Left lung (tissue), 10 donors: Measurements from ENCODE around the gene PEX11A. TPM values are rescaled to one million over a fixed set of nuclear protein-coding genes. Genes with fewer than 3 reads are reported as not detected.
A peak's percentile ranks its signal among the peaks of the same experiment; 100 is the strongest.
"Not testable (repeated sequence)": the region's sequence is repeated elsewhere in the genome, so short reads cannot be mapped to it uniquely, and the experiment has no call there.

Source experiments
- ATAC-seq: fragments of 200-7000 bp; cut with Tn5 transposase; one replicate; pipeline ENCODE4 v1.9.1; 2020; ENCODE audit warnings: moderate library complexity
- DNase-seq, 4 donors: peaks; one replicate each; pipeline ENCODE4 v3.0.0-alpha.2; 2013 to 2020
- H3K27ac ChIP-seq, 2 donors: fragments of 200-600 bp; sonication (generic) in 1 of 2; one replicate each; pipeline versions ENCODE4 v1.5.0 to v1.8.0; 2020 to 2021
- H3K27me3 ChIP-seq, 2 donors: fragments of 200-600 bp; sonication (generic) in 1 of 2; one replicate each; pipeline versions ENCODE4 v1.5.0 to v1.8.0; 2020 to 2021
- H3K36me3 ChIP-seq, 2 donors: fragments of 200-600 bp; sonication (generic) in 1 of 2; one replicate each; pipeline versions ENCODE4 v1.5.0 to v1.8.0; 2020 to 2021
- H3K4me1 ChIP-seq, 2 donors: fragments of 200-600 bp; one replicate each; pipeline ENCODE4 v1.8.0; 2021
- H3K4me3 ChIP-seq, 2 donors: fragments of 200-600 bp; sonication (generic) in 1 of 2; one replicate each; pipeline versions ENCODE4 v1.5.0 to v1.8.0; 2020 to 2021; ENCODE audit warnings: mild to moderate bottlenecking in 1 of 2
- H3K9me3 ChIP-seq, 2 donors: fragments of 200-600 bp; sonication (generic) in 1 of 2; one replicate each; pipeline versions ENCODE4 v1.5.0 to v1.8.0; 2020 to 2021
- intact Hi-C, 2 donors: fragments of 100-400 bp; cut with DNase I; formaldehyde crosslinking; loops; one replicate each; pipeline versions ENCODE4 v1.11.2 to v1.14.2; 2022
- polyA plus RNA-seq, 6 donors: library from polyadenylated mRNA; unstranded; fragments of 120-200 nt; gene quantifications; one replicate each; pipeline ENCODE4 v1.2.1, GENCODE V29; 2013; ENCODE audit not compliant: insufficient read length in 6 of 6
- total RNA-seq, 2 donors: library from RNA; stranded (reverse); fragmentation: NEBNext Ultra II Directional; extraction: Animal tissue kit (Norgen Biotek cat#: 25700); gene quantifications; one replicate each; pipeline ENCODE4 v1.2.1, GENCODE V29; 2021
- TF ChIP-seq, protein P1 (sequence below), 2 donors: fragments of 200-600 bp; sonication (generic) in 1 of 2; IDR thresholded peaks; one replicate each; pipeline versions ENCODE4 v1.5.0 to v1.8.0; 2021; ENCODE audit warnings: antibody characterized with exemption in 2 of 2
- donor health status: DM: no; HTN: yes; CAD: no.
- donor health status: DM: no; HTN: no; CAD: no.

The PEX11A gene
- total and polyA plus RNA-seq, 8 donors: 5.6 to 18.3 (median 16.1) TPM

DNA sequence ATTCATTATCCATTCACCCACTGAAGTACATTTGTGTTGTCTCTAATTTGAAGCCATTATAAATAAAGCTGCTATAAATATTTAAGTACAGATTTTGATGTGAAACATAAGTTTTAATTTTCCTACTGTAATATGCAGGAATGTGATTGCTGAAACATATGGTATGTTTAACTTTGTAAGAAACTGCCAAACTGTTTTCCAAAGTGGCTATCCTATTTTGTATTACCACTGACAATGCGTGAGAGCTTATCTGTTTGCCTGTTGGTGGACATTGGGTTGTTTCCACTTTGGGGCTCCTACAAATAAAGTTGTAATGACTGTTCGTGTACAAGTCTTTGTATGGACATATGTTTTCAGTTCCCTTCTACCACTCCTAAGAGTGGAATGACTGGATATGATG lies 2.5 kb upstream of the PEX11A start:
- intact Hi-C loops: no loop called here
- H3K36me3 ChIP-seq: no peaks in the 10 kb centered on the region
- H3K4me3 ChIP-seq: no peak overlapping the region
- TF ChIP-seq, protein P1, sequence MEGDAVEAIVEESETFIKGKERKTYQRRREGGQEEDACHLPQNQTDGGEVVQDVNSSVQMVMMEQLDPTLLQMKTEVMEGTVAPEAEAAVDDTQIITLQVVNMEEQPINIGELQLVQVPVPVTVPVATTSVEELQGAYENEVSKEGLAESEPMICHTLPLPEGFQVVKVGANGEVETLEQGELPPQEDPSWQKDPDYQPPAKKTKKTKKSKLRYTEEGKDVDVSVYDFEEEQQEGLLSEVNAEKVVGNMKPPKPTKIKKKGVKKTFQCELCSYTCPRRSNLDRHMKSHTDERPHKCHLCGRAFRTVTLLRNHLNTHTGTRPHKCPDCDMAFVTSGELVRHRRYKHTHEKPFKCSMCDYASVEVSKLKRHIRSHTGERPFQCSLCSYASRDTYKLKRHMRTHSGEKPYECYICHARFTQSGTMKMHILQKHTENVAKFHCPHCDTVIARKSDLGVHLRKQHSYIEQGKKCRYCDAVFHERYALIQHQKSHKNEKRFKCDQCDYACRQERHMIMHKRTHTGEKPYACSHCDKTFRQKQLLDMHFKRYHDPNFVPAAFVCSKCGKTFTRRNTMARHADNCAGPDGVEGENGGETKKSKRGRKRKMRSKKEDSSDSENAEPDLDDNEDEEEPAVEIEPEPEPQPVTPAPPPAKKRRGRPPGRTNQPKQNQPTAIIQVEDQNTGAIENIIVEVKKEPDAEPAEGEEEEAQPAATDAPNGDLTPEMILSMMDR (IDR thresholded peaks at IDR 0.05): no peak
- ATAC-seq (no peak), DNase-seq (peak in 1 of 4 donors; percentile 21)
- no peaks in the 10 kb centered on the region for H3K9me3 ChIP-seq
- H3K27ac ChIP-seq: no peak overlapping the region
- no peaks in the 10 kb centered on the region for H3K27me3 ChIP-seq
- H3K4me1 ChIP-seq: peaks cover 0 to 10% of the 10 kb centered on the region in 2 donors

DNA sequence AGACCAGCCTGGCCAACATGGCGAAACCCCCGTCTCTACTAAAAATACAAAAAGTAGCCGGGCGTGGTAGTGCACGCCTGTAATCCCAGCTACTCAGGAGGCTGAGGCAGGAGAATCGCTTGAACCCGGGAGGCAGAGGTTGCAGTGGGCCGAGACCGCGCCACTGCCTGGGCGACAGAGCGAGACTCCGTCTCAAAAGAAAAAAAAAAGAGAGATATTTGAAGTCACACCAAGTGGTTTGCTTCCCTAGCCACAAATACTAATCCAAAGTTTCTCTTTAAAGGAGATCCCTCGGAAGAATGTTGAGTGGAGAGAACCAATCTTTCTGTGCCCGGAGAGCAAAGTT lies 651 bp downstream of the PEX11A start:
- H3K4me1 ChIP-seq, H3K9me3 ChIP-seq, DNase-seq, H3K27me3 ChIP-seq, H3K36me3 ChIP-seq, intact Hi-C loops: not testable (repeated sequence)
- Histone ChIP-seq H3K27ac (peak overlapping the region in 1 of 2 donors; percentile 14), H3K4me3 (peak overlapping the region; percentile 78 to 80)
- peak; percentile 5 for ATAC-seq

DNA sequence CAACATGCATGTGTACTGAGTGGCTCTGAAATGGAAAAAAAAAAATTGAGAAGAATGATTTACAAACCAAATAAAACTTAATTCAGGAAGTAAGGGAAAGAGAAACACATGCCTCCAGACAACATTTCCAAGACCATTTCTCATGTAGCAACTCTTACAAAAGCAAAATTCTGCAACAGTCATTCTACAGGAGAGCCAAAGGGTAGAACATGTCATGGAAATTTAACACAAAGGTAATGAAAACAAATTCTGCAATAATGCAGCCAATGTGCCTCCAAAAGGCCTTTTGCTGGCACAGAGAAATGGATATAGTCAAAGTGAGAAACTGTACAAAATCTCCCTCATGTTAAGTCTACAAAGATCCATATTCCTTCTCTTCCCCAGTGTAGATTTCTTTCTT lies 4.0 kb downstream of the PEX11A start:
- no peak overlapping the region for H3K4me3 ChIP-seq
- no peak for ATAC-seq
- H3K27ac ChIP-seq: no peak overlapping the region
- DNase-seq: no peak
- peaks cover 0 to 10% of the 10 kb centered on the region in 2 donors for H3K4me1 ChIP-seq
- no peaks in the 10 kb centered on the region for H3K36me3 ChIP-seq
- intact Hi-C loops: no loop called here
- TF ChIP-seq, protein P1 (IDR thresholded peaks at IDR 0.05): no peak
- no peaks in the 10 kb centered on the region for H3K9me3 ChIP-seq
- no peaks in the 10 kb centered on the region for H3K27me3 ChIP-seq

DNA sequence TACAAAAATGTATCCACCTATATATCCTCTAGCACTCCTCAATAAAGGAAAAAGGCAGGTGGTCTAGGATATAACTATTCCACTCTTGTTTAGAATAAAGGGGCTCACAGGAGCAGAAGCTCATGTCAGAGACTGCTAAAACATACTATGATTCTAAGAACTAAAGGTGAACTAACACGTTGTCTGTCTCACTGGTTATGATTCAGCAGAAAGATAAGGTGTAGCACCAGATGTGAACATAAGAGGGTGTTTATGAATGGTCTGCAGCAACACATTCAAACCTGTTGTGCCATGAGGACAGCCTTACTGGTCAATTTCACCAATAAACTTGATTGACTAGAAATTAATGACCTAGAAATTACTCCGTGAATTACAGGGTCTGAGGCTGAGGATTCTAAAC lies 4.6 kb downstream of the PEX11A start:
- DNase-seq: no peak
- intact Hi-C loops: no loop called here
- Histone ChIP-seq H3K27me3 (no peaks in the 10 kb centered on the region), H3K36me3 (no peaks in the 10 kb centered on the region), H3K27ac (no peak overlapping the region), H3K9me3 (no peaks in the 10 kb centered on the region), H3K4me3 (no peak overlapping the region), H3K4me1 (peaks cover 0 to 7% of the 10 kb centered on the region in 2 donors)
- TF ChIP-seq, protein P1 (IDR thresholded peaks at IDR 0.05): no peak
- ATAC-seq: no peak

DNA sequence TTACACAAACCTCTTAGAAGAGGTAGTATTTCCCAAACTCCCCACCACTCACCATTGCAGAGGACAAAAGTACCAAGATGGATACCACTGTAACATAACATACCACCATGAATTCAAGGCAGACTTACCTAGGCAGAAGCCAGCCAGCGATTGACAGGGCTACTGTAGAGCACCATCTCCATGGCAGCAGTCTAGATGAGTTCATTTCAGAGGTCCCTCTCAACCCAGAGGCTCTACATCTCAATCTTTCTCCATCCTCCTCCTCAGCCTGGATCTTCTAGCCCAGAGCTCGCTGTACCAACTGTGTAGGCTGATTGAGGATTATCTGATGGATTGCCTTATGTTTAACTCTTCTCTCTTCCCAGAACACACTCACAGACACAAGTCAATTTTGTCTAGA lies 9.4 kb downstream of the PEX11A start:
- intact Hi-C loops: no loop called here
- no peak for ATAC-seq
- no peak for DNase-seq
- no peaks in the 10 kb centered on the region for H3K27me3 ChIP-seq
- TF ChIP-seq, protein P1 (IDR thresholded peaks at IDR 0.05): no peak
- no peaks in the 10 kb centered on the region for H3K36me3 ChIP-seq
- peak overlapping the region; percentile 44 to 51 for H3K27ac ChIP-seq
- peaks cover 6 to 8% of the 10 kb centered on the region in 2 donors for H3K4me1 ChIP-seq
- no peaks in the 10 kb centered on the region for H3K9me3 ChIP-seq
- no peak overlapping the region for H3K4me3 ChIP-seq

DNA sequence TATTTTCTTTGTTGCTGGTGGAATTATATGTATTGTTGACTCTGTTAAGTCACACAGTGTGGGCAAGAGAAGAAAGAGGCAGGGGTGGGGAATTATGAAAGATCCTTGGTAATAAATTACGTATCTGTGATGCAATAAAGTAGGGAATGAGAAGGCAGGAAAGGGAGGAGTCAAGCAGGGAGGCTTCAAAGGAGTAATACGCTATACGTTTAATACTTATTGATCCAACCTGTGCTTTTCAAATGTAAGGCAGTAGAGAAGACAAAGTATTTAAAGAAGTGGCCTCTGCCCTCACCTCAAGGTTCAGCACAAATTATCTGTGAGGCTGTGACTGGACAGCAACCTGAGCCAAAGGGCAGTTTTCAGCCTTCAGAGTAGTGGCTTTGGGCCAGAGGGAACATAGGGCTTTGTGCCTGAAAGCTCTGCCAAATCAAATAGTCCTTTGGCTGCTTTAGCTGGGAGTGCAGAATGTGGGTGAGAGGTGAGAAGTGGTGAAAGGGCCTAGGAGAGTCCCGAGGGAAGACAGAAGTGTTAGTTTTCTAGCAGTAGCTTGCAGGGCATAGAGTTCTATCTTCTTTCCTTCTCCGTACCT lies 10.2 kb downstream of the PEX11A start:
- no peaks in the 10 kb centered on the region for H3K27me3 ChIP-seq
- peaks cover 6 to 8% of the 10 kb centered on the region in 2 donors for H3K4me1 ChIP-seq
- peak; percentile 97 for ATAC-seq
- DNase-seq: peak in 3 of 4 donors; percentile 37 to 74 (median 55)
- intact Hi-C loops: no loop called here
- H3K9me3 ChIP-seq: no peaks in the 10 kb centered on the region
- no peaks in the 10 kb centered on the region for H3K36me3 ChIP-seq
- H3K27ac ChIP-seq: peak overlapping the region; percentile 44 to 51
- TF ChIP-seq, protein P1 (IDR thresholded peaks at IDR 0.05): no peak
- H3K4me3 ChIP-seq: no peak overlapping the region
